NCI-H1436 (cell line): ENCODE results near the gene PRDM16.

Source experiments
- DNase-seq: peaks from one replicate; lab custom pipeline; 2025; lab: John Stamatoyannopoulos, UW

PRDM16 gene

GRCh38 chr1:3244025-3244926 lies 175.3 kb downstream of the PRDM16 start:
- no peak for DNase-seq

- DNase-seq, result no peak
These were observed 175.9 kb downstream of the PRDM16 start for GRCh38 chr1:3244927-3245315.

- no peak for DNase-seq
These were observed 176.3 kb downstream of the PRDM16 start for GRCh38 chr1:3245344-3245743.

GRCh38 chr1:3245768-3246167 lies 176.8 kb downstream of the PRDM16 start:
- DNase-seq, result no peak

- no peak for DNase-seq
These were observed 177.2 kb downstream of the PRDM16 start for GRCh38 chr1:3246251-3246650.

GRCh38 chr1:3247521-3248121 lies 178.6 kb downstream of the PRDM16 start:
- DNase-seq, result no peak

GRCh38 chr1:3248155-3249141 lies 179.4 kb downstream of the PRDM16 start:
- no peak for DNase-seq

- DNase-seq, result no peak
These were observed 180.2 kb downstream of the PRDM16 start for GRCh38 chr1:3249231-3249630.

- DNase-seq, result peak; percentile 81
These were observed 180.9 kb downstream of the PRDM16 start for GRCh38 chr1:3249631-3250501.

GRCh38 chr1:3250624-3251023 lies 181.6 kb downstream of the PRDM16 start:
- no peak for DNase-seq

- DNase-seq, result no peak
These were observed 182.2 kb downstream of the PRDM16 start for GRCh38 chr1:3251099-3251806.

GRCh38 chr1:3251807-3252428 lies 182.9 kb downstream of the PRDM16 start:
- DNase-seq, result peak; percentile 43

- no peak for DNase-seq
These were observed 186.7 kb downstream of the PRDM16 start for GRCh38 chr1:3255680-3256079.

- no peak for DNase-seq
These were observed 188.8 kb downstream of the PRDM16 start for GRCh38 chr1:3257788-3258187.

GRCh38 chr1:3258386-3259003 lies 189.5 kb downstream of the PRDM16 start:
- no peak for DNase-seq

GRCh38 chr1:3259020-3259419 lies 190.0 kb downstream of the PRDM16 start:
- no peak for DNase-seq

GRCh38 chr1:3261007-3261968 lies 192.3 kb downstream of the PRDM16 start:
- DNase-seq, result peak; percentile 93

- DNase-seq, result no peak
These were observed 193.1 kb downstream of the PRDM16 start for GRCh38 chr1:3261969-3262579.
